H1 (cell line): ENCODE measurements around the gene SLC2A1. TPM values are rescaled to one million over a fixed set of nuclear protein-coding genes. Genes with fewer than 3 reads are reported as not detected.

ENCODE experiments used
- ATF2 ChIP-seq: IDR thresholded peaks from 2 replicates; pipeline ENCODE4 v1.6.1; 2012; ENCODE audit warnings: low read length, inconsistent platforms
- polyA plus RNA-seq, 7 experiments: library from polyadenylated mRNA; depleted of rRNA in 3 of 7; stranded (reverse) in 5 of 7; unstranded in 2 of 7; fragments of >200 nt in 5 of 7; fragments of 200-250 nt in 2 of 7; gene quantifications; 1 replicate in 5 of 7; 2 replicates in 1 of 7; 4 replicates in 1 of 7; pipeline versions ENCODE4 v1.2.1 to v1.2.3, GENCODE V29; 2011 to 2013; ENCODE audit warnings: missing spikeins in 2 of 7, mixed read lengths in 2 of 7
- total RNA-seq: library from RNA; stranded (reverse); fragmentation: NEBNext Ultra II Directional; extraction: Animal tissue kit (Norgen Biotek cat#: 25700); gene quantifications from 2 replicates; pipeline ENCODE4 v1.2.1, GENCODE V29; 2021

The SLC2A1 gene
- total and polyA plus RNA-seq, 2 of the 8 experiments (the other 6 are each of a cell fraction or from before 2014, with no cell fraction given): 230 to 308 TPM

- no peak for TF ChIP-seq ATF2
Observed at GRCh38 chr1:42982641-42983040, 24.0 kb upstream of the SLC2A1 start (continued).
